Stimulated activated CD8-positive, alpha-beta memory T cell treated with anti-CD3 and anti-CD28 coated beads, Interleukin-7, amount 100 ng/mL, for 4 hours (primary cell): ENCODE data around the gene VAV1.
"Not testable (repeated sequence)": the region's sequence is repeated elsewhere in the genome, so short reads cannot be mapped to it uniquely, and the experiment has no call there.

Experiments used
- DNase-seq, 2 donors: peaks; one replicate each; pipeline ENCODE4 v3.0.0-alpha.2; 2020; ENCODE audit warnings: low read depth in 2 of 2

Gene VAV1

GRCh38 chr19:6761053-6761676 is 11.3 kb upstream of the VAV1 start:
- DNase-seq, result no peak

GRCh38 chr19:6762253-6762797 is 10.2 kb upstream of the VAV1 start:
- DNase-seq, result not testable (repeated sequence)

DNA sequence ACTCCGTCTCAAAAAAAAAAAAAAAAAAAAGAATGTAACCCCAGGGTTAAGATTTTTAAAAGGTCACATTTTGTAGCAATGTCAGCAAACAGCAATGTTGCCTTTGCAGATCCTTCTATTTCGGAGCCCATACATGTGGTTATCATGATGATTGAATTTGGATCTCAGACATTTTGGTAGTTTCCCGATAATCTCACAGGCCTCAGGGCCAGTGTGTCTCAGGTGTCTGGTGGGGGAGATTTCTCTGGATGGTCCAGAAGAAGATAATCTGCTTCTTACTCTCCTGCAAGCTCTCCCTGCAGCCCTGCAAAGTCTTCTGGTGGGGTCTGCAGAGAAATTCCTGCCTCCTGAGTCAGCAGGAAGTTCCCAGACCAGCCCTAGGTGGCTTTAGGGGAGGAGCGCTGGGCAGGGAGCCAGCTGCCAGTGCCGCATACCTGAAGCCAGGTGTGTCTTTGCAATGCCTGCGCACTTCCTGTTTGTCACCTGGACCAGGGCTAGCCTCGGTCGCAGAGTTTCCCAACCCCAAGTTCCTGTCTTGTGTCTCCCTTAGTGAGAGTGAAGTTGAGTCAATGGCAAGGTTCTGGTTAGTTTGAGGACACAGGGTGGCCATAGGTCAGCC is 6.7 kb upstream of the VAV1 start:
- DNase-seq, result no peak

- DNase-seq, result no peak
Observed at GRCh38 chr19:6766357-6767080, 6.0 kb upstream of the VAV1 start.

- DNase-seq, result no peak
Observed at GRCh38 chr19:6767081-6767356, 5.5 kb upstream of the VAV1 start.

GRCh38 chr19:6767357-6768235 is 4.9 kb upstream of the VAV1 start, which contains the start of gene SH2D3A:
TSS of gene SH2D3A (minus strand) at chr19:6767435. CDS start at chr19:6763748, 3,687 bp downstream.
- DNase-seq, result peak; percentile 91 to 96

DNA sequence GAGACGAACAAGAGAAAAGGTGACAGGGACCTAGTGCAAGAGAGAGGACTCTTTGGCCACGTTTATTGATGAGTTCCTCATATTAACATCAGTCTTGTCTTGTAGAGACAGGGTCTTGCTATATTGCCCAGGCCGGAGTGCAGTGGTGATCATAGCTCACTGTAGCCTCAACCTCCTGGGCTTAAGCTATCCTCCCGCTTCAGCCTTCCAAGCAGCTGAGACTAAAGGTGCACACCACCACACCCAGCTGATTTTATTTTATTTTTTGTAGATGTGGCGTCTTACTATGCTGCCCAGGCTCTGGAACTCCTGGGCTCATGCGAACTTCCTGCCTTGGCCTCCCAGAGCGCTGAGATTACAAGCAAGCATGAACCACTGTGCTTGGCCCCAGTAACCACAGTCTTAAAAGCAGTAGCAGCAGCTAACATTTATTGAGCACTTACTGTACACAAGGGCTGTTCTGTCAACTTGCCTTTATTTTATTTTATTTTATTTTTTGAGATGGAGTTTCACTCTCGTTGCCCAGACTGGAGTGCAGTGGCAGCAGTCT is 4.2 kb upstream of the VAV1 start:
- no peak for DNase-seq

GRCh38 chr19:6769006-6769619 is 3.4 kb upstream of the VAV1 start:
- DNase-seq, result no peak

- not testable (repeated sequence) for DNase-seq
Observed at GRCh38 chr19:6771648-6772027, 870 bp upstream of the VAV1 start.

GRCh38 chr19:6772866-6773322 is 386 bp downstream of the VAV1 start:
- no peak for DNase-seq

DNA sequence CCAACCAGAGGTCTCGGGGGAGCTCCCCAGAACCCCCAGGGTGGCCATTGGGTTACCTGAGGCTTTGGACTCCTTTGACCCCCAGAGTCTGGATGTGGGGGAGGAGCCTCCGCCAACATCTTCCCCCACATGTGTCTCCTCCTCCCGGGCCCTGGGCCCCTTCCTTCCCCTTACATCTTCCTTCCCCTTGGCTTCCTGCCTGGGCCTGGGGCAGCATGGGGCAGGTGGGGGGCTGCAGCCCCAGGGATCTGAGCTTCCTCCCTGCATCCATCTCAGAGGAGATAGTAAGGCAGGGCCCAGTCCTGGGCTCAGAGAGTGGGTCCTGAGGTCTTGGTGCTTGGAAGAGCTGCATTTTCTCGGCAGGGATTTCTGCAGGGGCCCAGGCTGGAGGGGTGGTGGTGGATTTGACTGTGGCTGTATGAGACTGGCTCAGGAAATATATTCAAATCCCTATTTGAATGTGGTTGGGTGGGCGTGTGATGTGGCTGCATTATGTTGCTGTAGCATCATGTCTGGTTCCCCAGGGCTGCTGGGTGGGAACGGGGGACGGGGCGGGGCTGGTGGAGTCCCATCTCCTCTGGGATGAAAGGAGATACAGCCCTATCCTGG is 919 bp downstream of the VAV1 start:
- peak in 1 of 2 donors; percentile 37 for DNase-seq

DNA sequence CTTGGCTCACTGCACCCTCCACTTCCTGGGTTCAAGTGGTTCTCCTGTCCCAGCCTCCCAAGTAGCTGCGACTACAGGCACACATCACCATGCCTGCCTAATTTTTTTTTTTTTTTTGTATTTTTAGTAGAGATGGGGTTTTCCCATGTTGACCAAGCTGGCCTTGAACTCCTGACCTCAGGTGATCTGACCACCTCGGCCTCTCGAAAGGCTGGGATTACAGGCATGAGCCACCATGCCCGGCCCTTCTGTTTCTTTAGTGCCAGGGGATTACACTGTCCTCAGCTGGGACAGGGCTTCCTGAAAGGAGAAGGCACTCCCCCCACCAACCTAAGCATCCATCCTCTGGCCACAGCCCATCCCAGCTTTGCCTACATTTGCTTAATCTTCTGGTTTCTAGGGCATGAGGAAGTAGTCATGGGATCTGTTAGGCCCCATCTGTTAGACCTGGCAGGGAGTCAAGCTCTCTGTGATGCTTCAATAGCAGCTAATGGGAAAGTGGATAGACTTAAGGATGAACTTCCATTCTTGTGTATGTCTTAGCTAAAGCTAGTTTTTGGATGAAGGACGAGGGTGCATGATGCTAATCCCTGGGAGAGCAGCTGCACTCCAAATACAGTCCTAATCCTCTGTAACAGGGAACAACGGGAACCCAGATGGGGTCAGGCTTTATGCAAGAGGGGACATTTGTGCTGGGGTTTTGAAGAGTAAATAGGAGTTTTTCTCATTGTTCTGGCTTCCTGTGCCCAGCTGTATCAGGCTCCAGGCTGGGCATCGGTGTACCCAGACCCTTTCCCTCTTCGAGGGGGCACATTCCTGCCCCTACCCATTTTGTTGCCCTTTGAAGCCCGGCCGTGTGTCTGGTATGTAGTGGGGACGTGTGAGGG is 2.6 kb downstream of the VAV1 start:
- no peak for DNase-seq

DNA sequence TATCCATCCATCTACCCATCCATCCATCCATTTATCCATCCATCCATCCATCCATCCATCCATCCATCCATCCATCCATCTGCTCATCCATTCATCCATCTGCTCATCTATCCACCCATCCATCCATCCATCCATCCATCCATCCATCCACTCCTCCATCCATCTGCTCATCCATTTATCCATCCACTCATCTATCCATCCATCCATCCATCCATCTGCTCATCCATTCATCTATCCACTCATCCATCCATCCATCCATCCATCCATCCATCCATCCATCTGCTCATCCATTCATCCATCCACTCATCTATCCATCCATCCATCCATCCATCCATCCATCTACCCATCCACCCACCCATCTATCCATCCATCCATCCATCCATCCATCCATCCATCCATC is 3.5 kb downstream of the VAV1 start:
- not testable (repeated sequence) for DNase-seq

DNA sequence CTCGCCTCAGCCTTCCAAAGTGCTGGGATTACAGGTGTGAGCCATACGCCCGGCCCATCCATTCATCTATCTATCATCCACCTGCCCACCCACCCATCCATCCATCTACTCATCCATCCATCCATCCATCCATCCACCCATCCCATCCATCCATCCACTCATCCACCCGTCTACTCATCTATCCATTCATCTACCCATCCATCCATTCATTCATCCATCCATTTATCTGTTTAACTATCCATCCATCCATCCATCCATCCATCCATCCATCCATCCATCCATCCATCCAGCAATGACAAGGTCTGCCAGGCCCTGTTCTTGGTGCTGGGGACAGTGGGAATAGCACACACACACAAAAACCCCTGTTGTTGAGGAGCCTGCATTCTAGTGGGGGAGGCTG is 4.5 kb downstream of the VAV1 start:
- no peak for DNase-seq

DNA sequence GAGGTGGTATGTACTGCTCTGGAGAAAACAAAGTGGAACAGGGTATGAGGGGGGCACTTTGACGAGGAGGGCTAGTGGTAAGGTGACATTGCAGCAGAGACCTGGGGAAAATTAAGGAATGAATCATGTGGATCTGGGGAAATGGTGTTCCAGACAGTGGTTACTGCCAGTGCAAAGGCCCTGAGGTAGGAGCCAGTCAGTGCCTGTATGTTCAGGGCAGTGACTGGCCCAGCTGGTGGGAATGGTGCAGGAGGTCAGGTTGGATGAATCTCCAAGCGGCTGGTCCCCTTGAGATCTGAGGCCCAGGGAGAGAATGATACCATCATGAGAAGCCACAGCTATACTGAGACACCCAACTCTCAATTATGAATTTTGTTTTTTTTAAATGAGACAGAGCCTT is 4.9 kb downstream of the VAV1 start:
- DNase-seq, result no peak

DNA sequence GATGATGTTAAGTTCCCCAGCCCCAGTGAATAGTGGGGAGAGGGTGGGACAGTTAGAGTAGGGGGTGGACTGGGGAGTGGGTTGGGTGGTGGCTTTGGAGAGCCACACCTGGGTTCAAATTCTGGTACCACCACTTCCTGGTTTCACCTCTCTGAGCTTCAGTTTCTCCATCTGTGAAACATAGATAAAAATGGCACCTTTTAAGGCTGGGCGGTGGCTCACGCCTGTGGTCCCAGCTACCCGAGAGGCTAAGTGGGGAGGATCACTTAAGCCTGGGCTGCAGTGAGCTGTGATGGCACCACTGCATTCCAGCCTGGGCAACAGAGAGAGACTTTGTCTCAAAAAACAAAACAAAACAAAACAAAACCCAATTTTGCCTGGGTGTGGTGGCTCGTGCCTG is 5.9 kb downstream of the VAV1 start:
- no peak for DNase-seq

- DNase-seq, result no peak
Observed at GRCh38 chr19:6779206-6779605, 6.7 kb downstream of the VAV1 start.

- DNase-seq, result no peak
Observed at GRCh38 chr19:6787393-6787792, 14.9 kb downstream of the VAV1 start.

- no peak for DNase-seq
Observed at GRCh38 chr19:6788896-6789295, 16.4 kb downstream of the VAV1 start.
